HepG2 (cell line): ENCODE measurements around the gene GABBR2. TPM values are rescaled to one million over a fixed set of nuclear protein-coding genes. Genes with fewer than 3 reads are reported as not detected.

Experiments used
- ATAC-seq: fragments of 200-7000 bp; cut with Tn5 transposase; 3 replicates; pipeline ENCODE4 v1.9.1; 2020; ENCODE audit warnings: mild to moderate bottlenecking, moderate library complexity
- BruUV-seq: library from RNA; stranded (reverse); fragments of 400-500 nt; replicated peaks from 2 replicates; lab custom pipeline; 2021; lab: Mats Ljungman, UMichigan
- CTCF ChIA-PET: fragments of 300-600 bp; formaldehyde crosslinking; extraction: SDS; loops from one replicate; lab custom pipeline; 2021; ENCODE audit warnings: low total read pairs, inconsistent platforms, low intra/inter-chr PET ratio; lab: Yijun Ruan, JAX
- POLR2A ChIA-PET: fragments of 350-600 bp; sonication (Branson Sonifier 250); formaldehyde crosslinking; loops from one replicate; lab custom pipeline; 2020; ENCODE audit warnings: antibody characterized with exemption, inconsistent platforms; lab: Yijun Ruan, JAX
- DNase-seq: peaks from one replicate; pipeline ENCODE4 v3.0.0-alpha.2; 2015; ENCODE audit warnings: low spot score
- FAIRE-seq: peaks from 3 replicates; lab custom pipeline; 2011; peaks lifted over from hg19 to GRCh38; lab: Jason Lieb, UNC
- H2AFZ ChIP-seq: one replicate; pipeline ENCODE4 v1.6.1; 2011; ENCODE audit warnings: low read length, inconsistent platforms
- H3K27ac ChIP-seq: fragments of 300-600 bp; 3 replicates; pipeline ENCODE4 v1.8.0; 2011; ENCODE audit warnings: mixed run types, mild to moderate bottlenecking, mixed read lengths, low read length, inconsistent platforms; ENCODE audit not compliant: insufficient read depth; ENCODE audit errors: extremely low read length
- H3K27me3 ChIP-seq, 2 experiments: fragments of 200-600 bp in 1 of 2; 2 replicates in 1 of 2; 3 replicates in 1 of 2; pipeline versions ENCODE4 v1.6.0 to v1.8.0; 2011; ENCODE audit warnings: low read length in 2 of 2, mild to moderate bottlenecking in 2 of 2, moderate library complexity in 2 of 2, inconsistent platforms in 1 of 2; ENCODE audit not compliant: insufficient read depth in 2 of 2, control insufficient read depth in 1 of 2
- H3K36me3 ChIP-seq, 2 experiments: fragments of 200-600 bp in 1 of 2; replicated peaks in 1 of 2; 2 replicates in 1 of 2; 3 replicates in 1 of 2; pipeline versions ENCODE4 v1.5.1 to v1.8.0; 2011; ENCODE audit warnings: low read length in 2 of 2, inconsistent platforms in 1 of 2; ENCODE audit not compliant: insufficient read depth in 2 of 2, control insufficient read depth in 1 of 2
- H3K4me1 ChIP-seq: 2 replicates; pipeline ENCODE4 v1.5.1; 2012; ENCODE audit warnings: low read length, inconsistent platforms; ENCODE audit not compliant: insufficient read depth
- H3K4me2 ChIP-seq: 2 replicates; pipeline ENCODE4 v1.6.0; 2011; ENCODE audit warnings: low read depth, low read length, inconsistent platforms
- H3K4me3 ChIP-seq, 3 experiments: fragments of 200-600 bp in 1 of 3; sonication (generic), shearing (Covaris generic) in 1 of 3; replicated peaks in 1 of 3; 2 replicates each; pipeline ENCODE4 v1.5.1; 2011 to 2016; ENCODE audit warnings: low read length in 3 of 3, inconsistent platforms in 2 of 3, low read depth in 2 of 3, mild to moderate bottlenecking in 2 of 3, control low read depth in 1 of 3, mixed read lengths in 1 of 3; ENCODE audit not compliant: insufficient read depth in 1 of 3
- H3K79me2 ChIP-seq: one replicate; pipeline ENCODE4 v1.6.1; 2011; ENCODE audit warnings: low read length, inconsistent platforms; ENCODE audit not compliant: insufficient read depth
- H3K9ac ChIP-seq: 2 replicates; pipeline ENCODE4 v1.6.0; 2011; ENCODE audit warnings: mild to moderate bottlenecking, low read depth, low read length, inconsistent platforms; ENCODE audit not compliant: insufficient read depth
- H3K9me3 ChIP-seq: 2 replicates; pipeline ENCODE4 v1.5.1; 2012; ENCODE audit warnings: mild to moderate bottlenecking, low read length
- H4K20me1 ChIP-seq: 2 replicates; pipeline ENCODE4 v1.6.0; 2011; ENCODE audit warnings: inconsistent platforms, mild to moderate bottlenecking, low read length, moderate library complexity; ENCODE audit not compliant: insufficient read depth
- ATRX ChIP-seq: sonication (generic); formaldehyde crosslinking; IDR thresholded peaks from 2 replicates; pipeline ENCODE4 v1.4.0; 2020; ENCODE audit warnings: missing genetic modification reagents, borderline replicate concordance
- BRCA1 ChIP-seq: sonication (generic); formaldehyde crosslinking; IDR thresholded peaks from 2 replicates; pipeline ENCODE4 v1.4.0; 2020; ENCODE audit warnings: missing genetic modification reagents
- MXD3 ChIP-seq: IDR thresholded peaks from 2 replicates; pipeline ENCODE4 v1.6.1; 2016; ENCODE audit warnings: mild to moderate bottlenecking, missing biosample characterization, missing genetic modification reagents
- NFIB ChIP-seq: sonication (generic); formaldehyde crosslinking; IDR thresholded peaks from 2 replicates; pipeline ENCODE4 v1.9.0; 2021; ENCODE audit warnings: missing genetic modification reagents, mild to moderate bottlenecking, borderline replicate concordance
- PBX2 ChIP-seq: IDR thresholded peaks from 2 replicates; pipeline ENCODE4 v1.6.1; 2016; ENCODE audit warnings: control low read depth
- PHF20 ChIP-seq: sonication (generic); formaldehyde crosslinking; IDR thresholded peaks from 2 replicates; pipeline ENCODE4 v1.5.0; 2020; ENCODE audit warnings: mild to moderate bottlenecking, missing genetic modification reagents
- SNAI1 ChIP-seq: sonication (generic); formaldehyde crosslinking; IDR thresholded peaks from 2 replicates; pipeline ENCODE4 v1.5.0; 2020; ENCODE audit warnings: mild to moderate bottlenecking, missing genetic modification reagents, borderline replicate concordance
- STAG1 ChIP-seq: sonication (generic); formaldehyde crosslinking; IDR thresholded peaks from 2 replicates; pipeline ENCODE4 v1.4.0; 2020; ENCODE audit warnings: missing genetic modification reagents
- ZNF678 ChIP-seq: sonication (generic); formaldehyde crosslinking; IDR thresholded peaks from 2 replicates; pipeline ENCODE4 v1.4.0; 2020; ENCODE audit warnings: mild to moderate bottlenecking, missing genetic modification reagents
- WGBS: methylation state at CpG from one replicate; pipeline ENCODE4 v1.1.6; 2017; ENCODE audit warnings: low lambda C conversion rate; 5-methylcytosine and 5-hydroxymethylcytosine counted together
- in situ Hi-C: cut with HindIII; loops from 2 replicates; pipeline ENCODE4 v1.10.0; 2017; ENCODE audit warnings: low pct_unique_long_range_greater_than_20kb; ENCODE audit not compliant: extremely low pct_ligation_motif_present
- intact Hi-C: fragments of 100-400 bp; cut with micrococcal nuclease; formaldehyde crosslinking; loops from one replicate; pipeline ENCODE4 v1.10.0; 2022; ENCODE audit not compliant: unreplicated experiment
- polyA plus RNA-seq, 8 experiments: library from polyadenylated mRNA; depleted of rRNA in 3 of 8; stranded (reverse) in 7 of 8; unstranded in 1 of 8; fragments of >200 nt; fragmentation: Illumina TruSeq in 4 of 8; extraction: Trizol in 4 of 8; gene quantifications; 2 replicates each; pipeline versions ENCODE4 v1.2.1 to v1.2.3, GENCODE V29; 2011 to 2016; ENCODE audit warnings: low read depth in 4 of 8, missing spikeins in 1 of 8, mixed read lengths in 1 of 8; ENCODE audit not compliant: insufficient read depth in 1 of 8
- total RNA-seq, 5 experiments: library from RNA; depleted of rRNA; stranded (reverse); fragments of >200 nt; fragmentation: Illumina TruSeq; extraction: Trizol; gene quantifications; 2 replicates each; pipeline ENCODE4 v1.2.3, GENCODE V29; 2016; ENCODE audit warnings: low read depth in 1 of 5

The GABBR2 gene
- total and polyA plus RNA-seq, 2 of the 13 experiments (the other 11 are each of a cell fraction or from before 2014, with no cell fraction given), result 0.02 TPM; not detected in 1

- in situ Hi-C loops, result no loop called here
- Histone ChIP-seq H3K27ac (no peak overlapping the region), H3K27me3 (peaks cover 0 to 11% of the 10 kb centered on the region in 2 experiments; a peak in 1 of 5 replicates), H4K20me1 (no peaks in the 10 kb centered on the region), H3K9ac (no peak overlapping the region), H3K9me3 (no peaks in the 10 kb centered on the region), H2AFZ (no peak overlapping the region), H3K79me2 (no peaks in the 10 kb centered on the region), H3K4me1 (no peaks in the 10 kb centered on the region), H3K4me3 (no peak overlapping the region), H3K4me2 (no peak overlapping the region), H3K36me3 (no peaks in the 10 kb centered on the region)
- BruUV-seq, result no TSS peak
- 10% methylated on average over 6 of the region's 19 CpGs for WGBS
- intact Hi-C loops, result no loop called here
- ChIA-PET CTCF (no interaction called here), POLR2A (no interaction called here)
- ATAC-seq (peak; percentile 45), DNase-seq (no peak), FAIRE-seq (no peak)
- TF ChIP-seq PHF20 (CRISPR knock-in tag) (no peak), SNAI1 (no peak), ZNF678 (CRISPR knock-in tag) (no peak), STAG1 (CRISPR knock-in tag) (no peak), MXD3 (no peak), NFIB (CRISPR knock-in tag) (no peak), ATRX (CRISPR knock-in tag) (no peak), BRCA1 (CRISPR knock-in tag) (no peak), PBX2 (no peak)
These were observed 328.6 kb downstream of the GABBR2 start for GRCh38 chr9:98380065-98380681.
